Measurements from ENCODE around the gene ITGA3. TPM values are rescaled to one million over a fixed set of nuclear protein-coding genes. Genes with fewer than 3 reads are reported as not detected.

ITGA3 gene
- polyA plus RNA-seq, 2 of the 4 experiments (the other 2 are of a cell fraction): 141 to 268 TPM

GRCh38 chr17:50062293-50063243, 6.7 kb downstream of the ITGA3 start (continued):
- TF ChIP-seq HOXB13 (CRISPR knock-in tag; IDR thresholded peaks at IDR 0.05; ENCODE audit: low read depth) (peak; percentile 59; the same call in 1 of the 2 replicates), RCOR1 (IDR thresholded peaks at IDR 0.05; ENCODE audit: low read depth, low read length) (no peak)

GRCh38 chr17:50063561-50064252, 7.8 kb downstream of the ITGA3 start:
- H3K4me1 ChIP-seq: peaks cover 87% of the 10 kb centered on the region
- 80% methylated on average over 8 of the region's 8 CpGs for WGBS (ENCODE audit: missing lambda C conversion rate)
- CTCF ChIA-PET: interaction anchor here (0.6 to 22.1 kb wide), 13 partner anchors 8 to 183 kb away, joined by 3 to 473 read pairs (median 3); partner anchors contain the start of genes ITGA3 and PDK2
- no peaks in the 10 kb centered on the region for H3K9me3 ChIP-seq
- H3K27ac ChIP-seq: peak overlapping the region; percentile 92 to 97
- H3K4me3 ChIP-seq: peak overlapping the region; percentile 10; the same call in 1 of the 3 replicates
- DNase-seq (ENCODE audit: low read depth in 1 of 2, low spot score in 1 of 2) (peak in 1 of 2 experiments; percentile 61), ATAC-seq (peak; percentile 7 to 12; a peak in 5 of 6 replicates), FAIRE-seq (no peak)
- H3K4me2 ChIP-seq: peak overlapping the region; percentile 91
- POLR2A ChIA-PET: interaction anchor here (2.0 to 5.8 kb wide), 2 partner anchors 8 to 36 kb away, joined by 11 to 90 read pairs; partner anchors contain the start of gene ITGA3
- TF ChIP-seq FOSL2 (IDR thresholded peaks at IDR 0.05) (no peak), FOSL2 (CRISPR knock-in tag; IDR thresholded peaks at IDR 0.05) (0 out of 2 replicates have a peak, but pooled peaks have one; percentile 2), KDM1A (IDR thresholded peaks at IDR 0.05; ENCODE audit: low read depth) (no peak), NPAS2 (CRISPR knock-in tag; IDR thresholded peaks at IDR 0.05; ENCODE audit: borderline replicate concordance) (no peak), HES2 (IDR thresholded peaks at IDR 0.05) (no peak), NR3C1 (IDR thresholded peaks at IDR 0.05) (no peak), TP53 (CRISPR knock-in tag; IDR thresholded peaks at IDR 0.05) (0 out of 2 replicates have a peak, but pooled peaks have one; percentile 31), MYC (IDR thresholded peaks at IDR 0.05; ENCODE audit: borderline replicate concordance, low read length) (no peak), BCL3 (IDR thresholded peaks at IDR 0.05) (no peak), REST (IDR thresholded peaks at IDR 0.05) (no peak), CEBPB (IDR thresholded peaks at IDR 0.05) (no peak), PHF8 (IDR thresholded peaks at IDR 0.05; ENCODE audit: borderline replicate concordance, low read depth) (no peak), HOXA7 (CRISPR knock-in tag; IDR thresholded peaks at IDR 0.05) (no peak), KDM5A (IDR thresholded peaks at IDR 0.05) (no peak), CTCF (IDR thresholded peaks at IDR 0.05) (no peak), FOXS1 (CRISPR knock-in tag; IDR thresholded peaks at IDR 0.05) (0 out of 2 replicates have a peak, but pooled peaks have one; percentile 6), ELK1 (IDR thresholded peaks at IDR 0.05; ENCODE audit: low read depth, low read length) (no peak), JUNB (IDR thresholded peaks at IDR 0.05) (no peak), HOXB5 (CRISPR knock-in tag; IDR thresholded peaks at IDR 0.05) (no peak), POLR2AphosphoS2 (conservative IDR thresholded peaks at IDR 0.05; ENCODE audit: low read length) (no peak; the same call in 1 of the 2 replicates), ESRRA (IDR thresholded peaks at IDR 0.05; ENCODE audit: borderline replicate concordance, low read length) (no peak), E2F6 (IDR thresholded peaks at IDR 0.05; ENCODE audit: borderline replicate concordance, low read depth) (no peak), USF2 (IDR thresholded peaks at IDR 0.05) (no peak), HEYL (CRISPR knock-in tag; IDR thresholded peaks at IDR 0.05) (no peak)

Measured in A549 (cell line).